Fibroblast of skin of abdomen (primary cell): Measurements from ENCODE around the gene PATJ.
"Not testable (repeated sequence)": the region's sequence is repeated elsewhere in the genome, so short reads cannot be mapped to it uniquely, and the experiment has no call there.

Experiments
- DNase-seq: peaks from one replicate; pipeline ENCODE4 v3.0.0-alpha.2; 2013

PATJ gene

DNA sequence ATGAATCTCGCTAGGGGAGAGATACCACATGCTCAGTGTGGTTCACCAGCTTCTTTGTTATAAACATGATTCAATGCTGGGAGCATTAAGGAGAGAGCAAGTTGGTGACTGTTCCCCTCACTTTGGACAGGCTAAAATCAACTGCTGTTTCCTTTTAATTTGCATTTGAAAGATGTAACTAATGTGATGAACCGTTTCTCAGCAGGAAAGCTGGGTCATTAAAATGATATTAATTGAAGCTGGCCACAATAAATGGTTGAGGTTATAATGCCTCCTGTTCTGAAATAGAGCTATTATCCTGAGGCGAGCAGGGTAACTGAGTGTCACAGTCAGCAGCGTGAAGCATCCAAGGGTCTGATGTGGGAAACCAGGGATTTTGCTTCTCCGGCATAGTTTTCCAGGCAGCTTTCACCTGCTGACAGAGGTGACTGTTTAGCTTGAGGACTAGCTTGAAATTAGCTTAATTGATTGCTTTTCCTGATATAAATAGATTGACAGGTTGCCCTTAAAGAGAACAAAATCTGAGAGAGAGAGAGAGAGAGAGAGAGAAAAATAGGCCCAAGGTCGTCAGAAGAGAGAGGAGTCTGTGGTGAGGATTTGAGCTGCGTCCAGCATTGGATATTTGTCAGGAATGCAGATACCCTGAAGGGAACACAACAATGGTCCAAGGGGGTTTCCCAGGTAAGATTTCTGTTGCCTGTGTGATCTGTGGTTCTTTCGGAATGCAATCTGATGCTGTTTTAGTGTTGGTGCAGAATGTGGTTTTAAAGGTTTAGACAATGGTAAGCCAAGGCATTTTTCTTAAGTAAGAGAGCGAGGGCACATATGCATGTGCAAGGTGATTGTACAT lies 209.7 kb downstream of the PATJ start:
- DNase-seq = peak; percentile 33

GRCh38 chr1:61952675-61953074 lies 210.4 kb downstream of the PATJ start:
- DNase-seq = no peak

DNA sequence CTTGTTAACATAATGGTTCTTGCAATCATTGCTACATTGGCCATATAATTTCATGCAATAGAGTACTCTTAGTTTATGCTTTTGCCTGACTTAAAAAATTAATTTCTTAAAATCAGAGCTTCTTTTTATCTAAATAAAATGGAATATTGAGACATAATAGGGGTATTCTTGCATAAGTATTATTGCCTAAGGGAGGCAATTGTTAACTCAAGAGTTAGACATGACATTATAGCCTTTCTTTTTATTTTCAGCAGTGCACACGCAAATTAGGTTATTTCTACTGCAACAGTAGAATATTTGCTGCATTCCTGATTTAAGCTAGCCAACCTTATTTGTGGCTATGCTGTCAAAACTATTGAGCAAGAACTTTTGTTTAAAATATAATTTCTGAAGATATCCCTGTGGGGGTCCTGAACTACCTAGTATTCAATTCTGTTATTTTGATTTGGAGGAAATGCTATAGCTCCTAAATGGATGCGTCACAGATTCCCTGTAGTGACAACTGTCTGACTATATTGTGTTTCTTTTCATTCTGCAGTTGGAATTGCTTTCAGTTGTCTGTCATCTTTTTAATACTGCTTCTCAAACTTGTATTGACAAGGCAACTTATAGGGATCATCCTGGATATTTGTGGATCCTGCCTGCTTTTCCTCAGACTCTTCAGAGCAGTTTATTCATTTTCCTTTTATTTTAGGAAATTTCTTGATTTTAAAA lies 211.0 kb downstream of the PATJ start:
- no peak for DNase-seq

- no peak for DNase-seq
These were observed 211.5 kb downstream of the PATJ start for GRCh38 chr1:61953790-61954150.

DNA sequence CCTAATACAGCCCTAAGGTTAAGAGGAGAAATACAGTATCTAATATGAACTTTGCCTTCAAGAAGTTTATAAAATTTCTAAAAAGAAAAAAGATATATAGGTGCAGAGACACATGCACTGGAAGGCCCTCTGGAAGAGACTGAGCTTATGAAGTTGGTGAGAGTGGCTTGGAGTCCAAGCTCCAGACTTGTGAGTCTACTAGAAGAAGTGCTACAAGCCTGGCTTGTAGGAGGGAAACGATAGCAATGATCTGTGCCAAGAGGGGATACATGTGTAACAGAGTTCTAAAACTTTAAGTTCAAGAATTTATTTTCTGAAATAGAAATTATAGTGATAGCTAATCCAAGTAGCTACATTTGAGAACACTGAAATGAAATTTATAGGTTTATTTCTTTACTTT lies 213.0 kb downstream of the PATJ start:
- DNase-seq = no peak

- DNase-seq = no peak
These were observed 213.9 kb downstream of the PATJ start for GRCh38 chr1:61956016-61956645.

DNA sequence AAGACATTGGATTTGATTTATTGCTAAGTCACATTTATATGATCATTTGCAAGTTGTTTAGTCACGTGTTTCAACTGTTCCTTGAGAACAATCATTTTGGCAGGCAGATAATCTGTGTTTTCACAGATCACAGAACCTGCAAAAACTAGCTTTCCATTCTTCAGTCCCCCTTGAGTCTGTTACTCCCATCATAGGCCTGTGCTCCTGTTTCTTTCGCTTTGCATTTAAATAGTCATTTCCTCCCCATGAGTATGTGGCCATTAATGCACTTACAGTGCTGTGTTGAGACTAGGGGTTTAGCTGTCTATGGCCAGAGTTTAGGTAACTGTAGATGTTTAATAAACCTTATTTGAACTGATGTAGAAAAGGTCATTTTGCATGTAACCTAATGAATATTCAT lies 214.5 kb downstream of the PATJ start:
- no peak for DNase-seq

DNA sequence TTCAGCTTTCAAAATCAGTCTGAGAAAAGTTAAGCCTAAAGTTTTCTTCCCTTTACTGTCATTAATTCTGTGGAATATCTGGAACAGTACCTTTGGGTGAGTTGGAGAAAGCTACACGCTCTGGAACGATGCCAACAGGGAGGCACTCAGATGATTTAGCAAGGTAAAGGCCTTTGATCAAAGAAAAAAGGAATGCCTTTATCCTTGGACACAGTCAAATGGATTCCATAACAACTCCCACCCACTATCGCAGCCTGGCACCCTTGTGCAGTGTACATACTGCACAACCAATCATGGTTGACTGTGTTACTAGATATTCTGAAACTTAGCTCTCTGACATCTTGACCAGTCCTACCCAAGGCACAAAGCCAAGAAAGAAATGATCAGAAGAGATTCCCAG lies 218.7 kb downstream of the PATJ start:
- no peak for DNase-seq

GRCh38 chr1:61962631-61963030 lies 220.4 kb downstream of the PATJ start:
- DNase-seq = no peak

- not testable (repeated sequence) for DNase-seq
These were observed 224.4 kb downstream of the PATJ start for GRCh38 chr1:61966450-61967225.

- DNase-seq = no peak
These were observed 225.5 kb downstream of the PATJ start for GRCh38 chr1:61967750-61968149.

- DNase-seq = no peak
These were observed 226.6 kb downstream of the PATJ start for GRCh38 chr1:61968869-61969268.

DNA sequence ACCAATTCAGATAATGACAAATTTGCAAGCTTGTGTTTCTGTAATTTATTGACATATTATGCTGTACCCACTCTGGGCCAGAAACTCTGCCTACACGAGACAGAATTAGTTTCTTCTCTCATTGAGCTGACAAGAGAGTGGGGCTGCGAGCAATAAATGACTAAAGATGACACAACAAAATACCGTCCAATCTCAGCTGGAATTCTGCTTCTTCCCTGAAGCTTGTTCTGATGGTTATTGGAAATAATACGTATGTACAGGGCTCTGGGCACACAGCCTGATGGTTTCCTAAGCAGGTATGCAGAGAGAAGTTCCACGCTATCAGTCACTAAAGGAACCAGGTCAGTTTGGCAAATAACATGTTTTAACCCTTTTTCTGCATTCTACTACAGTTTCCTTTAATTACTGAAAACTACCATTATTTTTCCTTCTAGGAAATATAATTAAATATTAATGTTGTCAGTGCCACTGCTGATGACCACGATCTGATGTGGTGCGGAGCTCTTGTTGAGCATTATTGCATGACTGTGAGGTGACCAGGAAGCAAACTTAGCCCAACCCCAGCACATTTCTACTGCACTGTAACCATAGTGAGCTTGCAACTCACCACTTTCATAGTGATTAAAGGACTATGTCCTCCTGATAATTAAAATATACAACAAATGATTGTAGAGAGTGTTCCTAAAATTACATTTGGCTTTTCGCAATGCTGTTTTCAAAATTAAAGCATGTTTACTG lies 231.0 kb downstream of the PATJ start:
- no peak for DNase-seq

- no peak for DNase-seq
These were observed 233.4 kb downstream of the PATJ start for GRCh38 chr1:61975638-61976037.

- DNase-seq = no peak
These were observed 234.3 kb downstream of the PATJ start for GRCh38 chr1:61976566-61976965.

- no peak for DNase-seq
These were observed 236.5 kb downstream of the PATJ start for GRCh38 chr1:61978796-61979195.

DNA sequence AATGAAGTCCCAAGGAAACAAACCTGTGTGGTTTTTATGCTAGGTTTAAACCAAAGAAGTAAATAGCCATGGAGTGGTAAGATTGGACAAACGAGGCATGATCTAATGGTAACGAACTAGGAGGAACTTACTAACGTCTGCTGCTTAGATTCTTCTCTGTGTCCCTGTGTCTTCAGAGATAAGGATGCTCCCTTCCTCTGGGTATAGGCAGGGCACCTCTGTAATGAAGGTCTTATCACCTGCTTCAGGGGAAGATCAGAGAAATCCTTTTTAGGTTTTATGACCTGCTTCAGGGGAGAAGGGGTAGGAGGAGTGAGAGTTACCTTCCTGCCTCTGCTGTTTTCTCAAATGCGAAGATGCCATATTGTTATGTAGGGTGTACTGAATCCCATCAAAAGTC lies 237.4 kb downstream of the PATJ start:
- no peak for DNase-seq

GRCh38 chr1:61980561-61980960 lies 238.3 kb downstream of the PATJ start:
- DNase-seq = peak; percentile 35

- no peak for DNase-seq
These were observed 239.8 kb downstream of the PATJ start for GRCh38 chr1:61981870-61982660.

- no peak for DNase-seq
These were observed 241.0 kb downstream of the PATJ start for GRCh38 chr1:61983236-61983635.

- DNase-seq = peak; percentile 2
These were observed 250.0 kb downstream of the PATJ start for GRCh38 chr1:61992257-61992656.
